Measurements from ENCODE around the gene RECQL5.

The RECQL5 gene

DNA sequence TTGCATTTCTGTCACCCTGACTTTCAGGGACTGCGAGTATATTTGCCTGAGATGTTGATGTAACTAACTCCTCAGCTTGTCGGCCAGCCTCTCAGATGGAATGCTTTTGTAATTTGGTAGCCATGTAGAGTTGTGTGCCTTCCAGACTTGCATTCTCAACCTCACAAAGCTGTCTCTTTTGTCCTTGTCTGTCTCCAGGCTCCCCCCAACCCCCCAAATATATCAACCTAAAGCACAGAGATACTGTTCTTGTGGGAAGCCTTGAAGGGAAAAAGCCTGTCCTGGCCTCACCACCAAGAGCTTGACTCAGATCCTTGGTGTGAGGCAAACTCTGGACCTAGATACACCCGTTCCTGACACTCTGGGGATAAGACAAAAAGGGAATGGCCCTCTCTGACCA is 18.5 kb upstream of the RECQL5 start:
- no peak for DNase-seq

DNA sequence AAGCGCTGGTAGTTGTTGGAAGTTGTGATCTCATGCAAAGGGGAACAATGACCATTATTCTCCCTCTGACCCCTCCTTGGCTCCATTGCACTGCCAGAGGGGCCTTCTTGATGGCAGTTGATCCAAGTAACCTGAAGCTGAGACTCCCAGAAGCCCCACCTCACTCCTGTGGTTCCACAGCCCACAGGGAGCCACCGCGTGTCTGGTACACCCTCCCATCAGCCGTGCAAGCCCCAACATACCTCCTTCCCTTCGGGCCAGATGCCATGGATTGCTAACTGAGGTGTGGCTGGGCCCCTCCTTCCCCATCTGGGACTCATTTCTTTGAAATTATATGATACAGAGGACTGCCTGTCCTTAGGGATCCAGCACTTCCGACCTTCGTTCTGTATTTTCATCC is 18.0 kb upstream of the RECQL5 start:
- no peak for DNase-seq

DNA sequence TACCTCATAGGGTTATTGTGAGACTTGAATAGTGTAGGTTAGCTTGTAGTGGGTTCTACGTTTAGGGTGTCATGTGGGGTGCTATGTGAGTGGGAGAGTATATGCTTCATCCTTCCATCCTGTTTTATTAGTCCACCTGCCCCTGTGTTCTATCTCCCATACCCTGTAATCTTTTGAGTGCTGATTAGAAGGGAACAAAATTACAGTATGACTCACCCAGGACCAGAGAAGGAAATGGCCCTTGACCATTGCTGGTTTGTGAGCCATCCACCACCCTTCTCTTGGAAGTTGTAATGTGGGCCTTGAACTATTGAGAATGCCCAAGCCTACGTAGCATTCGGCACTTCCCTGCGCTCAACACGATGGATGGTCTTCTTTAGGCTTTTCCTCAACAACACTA is 17.3 kb upstream of the RECQL5 start:
- DNase-seq = no peak

GRCh38 chr17:75683583-75683982 is 16.6 kb upstream of the RECQL5 start:
- no peak for DNase-seq

- no peak for DNase-seq
Measured at GRCh38 chr17:75681289-75681688, 14.3 kb upstream of the RECQL5 start.

GRCh38 chr17:75680431-75680830 is 13.5 kb upstream of the RECQL5 start:
- no peak for DNase-seq

GRCh38 chr17:75679706-75680211 is 12.8 kb upstream of the RECQL5 start:
- no peak for DNase-seq

DNA sequence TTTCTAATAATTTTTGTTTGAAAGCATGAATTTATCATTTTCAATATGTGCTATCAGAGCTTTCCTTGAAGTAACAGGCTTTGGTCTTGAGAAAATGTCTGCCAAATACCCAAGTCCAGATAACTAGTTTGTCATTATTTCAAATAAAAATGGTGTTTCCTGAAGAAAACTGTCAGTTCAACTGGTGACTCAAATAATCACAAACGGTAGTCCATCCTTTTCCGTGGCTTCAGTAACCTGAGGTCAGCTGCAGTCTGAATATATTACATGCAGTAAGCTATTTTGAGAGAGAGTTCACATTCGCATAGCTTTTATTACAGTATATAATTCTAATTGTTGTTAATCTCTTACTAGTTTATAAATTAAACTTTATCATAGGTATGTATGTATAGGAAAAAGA is 9.5 kb upstream of the RECQL5 start:
- no peak for DNase-seq

- no peak for DNase-seq
Measured at GRCh38 chr17:75673487-75673886, 6.5 kb upstream of the RECQL5 start.

DNA sequence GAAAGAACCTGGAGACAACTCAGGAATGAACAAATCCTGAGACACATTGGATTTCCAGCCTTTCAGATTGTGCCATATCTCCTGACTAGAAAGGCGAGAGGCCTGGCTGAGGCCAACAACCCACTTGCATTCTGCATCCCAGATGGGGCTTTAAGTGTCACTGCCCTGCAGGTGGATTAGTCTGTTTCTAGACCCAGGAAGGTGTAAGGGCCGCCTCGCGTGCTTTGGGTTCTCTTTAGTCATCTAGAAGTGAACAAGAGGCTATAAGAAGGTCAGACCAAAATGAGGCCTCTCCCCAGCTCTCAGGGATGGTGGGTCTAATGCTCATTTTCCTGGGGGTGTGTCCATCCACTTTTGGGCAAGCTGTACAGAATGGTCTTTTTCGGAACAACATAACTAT is 5.1 kb upstream of the RECQL5 start:
- no peak for DNase-seq

GRCh38 chr17:75670868-75671267 is 3.9 kb upstream of the RECQL5 start:
- DNase-seq = no peak

DNA sequence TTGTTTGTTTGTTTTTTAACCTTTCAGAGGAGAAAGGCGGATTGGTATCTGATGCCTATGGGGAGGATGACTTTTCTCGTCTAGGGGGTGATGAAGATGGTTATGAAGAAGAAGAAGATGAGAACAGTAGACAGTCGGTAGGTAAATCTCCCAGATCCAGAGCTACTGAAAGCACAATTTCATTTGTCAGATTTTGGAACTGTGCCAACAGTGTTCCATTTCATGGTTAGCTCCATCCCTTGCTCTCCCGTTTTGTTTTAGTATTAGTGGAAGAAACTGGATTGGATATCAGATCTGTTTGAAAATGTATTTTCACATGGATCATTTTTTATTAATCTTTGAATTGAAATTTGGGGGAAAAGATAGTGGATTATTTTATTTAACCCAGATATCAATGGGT is 1.5 kb upstream of the RECQL5 start:
- no peak for DNase-seq

DNA sequence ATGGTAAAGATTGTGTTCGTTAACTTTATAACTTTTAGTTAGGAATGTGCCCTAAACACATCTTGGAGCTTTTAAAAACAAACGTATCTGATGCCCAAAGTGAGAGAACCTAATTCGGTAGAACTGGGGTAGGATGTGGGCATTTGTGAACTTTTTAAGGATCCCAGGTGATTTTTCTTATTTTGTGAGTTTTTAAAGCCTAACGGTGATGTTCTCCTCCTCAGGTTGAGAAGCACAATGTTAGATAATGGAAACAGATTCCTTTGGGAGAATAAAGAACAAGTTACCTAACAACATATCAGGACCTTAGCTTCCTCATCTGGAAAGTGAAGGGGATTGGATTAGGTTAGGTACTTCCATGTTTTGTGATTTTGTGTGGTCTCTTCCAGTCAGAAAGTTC is 871 bp upstream of the RECQL5 start:
- no peak for DNase-seq

DNA sequence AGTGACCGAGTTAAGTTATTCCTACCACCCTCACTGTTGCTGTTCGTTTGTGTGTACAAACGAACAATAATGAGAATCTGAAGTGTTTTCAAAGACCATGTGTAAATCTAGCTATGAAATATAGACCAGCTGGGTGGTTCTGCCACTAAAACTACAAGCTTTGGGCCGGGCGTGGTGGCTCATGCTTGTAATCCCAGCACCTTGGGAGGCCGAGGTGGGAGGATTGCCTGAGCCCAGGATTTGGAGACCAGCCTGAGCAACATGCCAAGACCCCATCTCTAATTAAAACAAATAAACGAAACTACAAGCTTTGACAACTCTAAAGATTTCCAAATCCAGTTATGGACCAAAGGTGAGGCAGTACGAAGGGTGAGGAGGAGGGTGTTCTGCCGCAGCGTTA is 973 bp downstream of the RECQL5 start:
- no peak for DNase-seq

- DNase-seq = no peak
Measured at GRCh38 chr17:75664099-75664549, 2.8 kb downstream of the RECQL5 start.

DNA sequence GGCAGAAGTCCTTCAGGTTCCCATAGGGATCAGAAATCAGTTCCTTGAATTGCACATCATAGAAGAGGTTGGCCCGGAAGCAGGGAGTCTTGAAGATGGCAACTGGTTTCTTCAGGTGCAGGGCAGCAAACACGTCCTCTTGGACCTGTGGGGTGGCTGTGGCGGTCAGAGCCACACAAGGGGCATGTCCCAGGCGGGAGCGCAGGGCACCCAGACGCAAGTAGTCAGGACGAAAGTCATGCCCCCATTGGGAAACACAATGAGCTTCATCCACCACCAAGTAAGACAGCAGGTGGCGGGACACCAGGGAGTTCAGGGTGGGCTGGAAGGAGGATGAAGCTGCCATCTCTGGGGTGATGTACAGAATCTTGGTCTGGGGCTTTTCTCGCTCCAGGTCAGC is 4.4 kb downstream of the RECQL5 start:
- no peak for DNase-seq

- DNase-seq = no peak
Measured at GRCh38 chr17:75661531-75661930, 5.4 kb downstream of the RECQL5 start.

- no peak for DNase-seq
Measured at GRCh38 chr17:75658237-75658636, 8.7 kb downstream of the RECQL5 start.

DNA sequence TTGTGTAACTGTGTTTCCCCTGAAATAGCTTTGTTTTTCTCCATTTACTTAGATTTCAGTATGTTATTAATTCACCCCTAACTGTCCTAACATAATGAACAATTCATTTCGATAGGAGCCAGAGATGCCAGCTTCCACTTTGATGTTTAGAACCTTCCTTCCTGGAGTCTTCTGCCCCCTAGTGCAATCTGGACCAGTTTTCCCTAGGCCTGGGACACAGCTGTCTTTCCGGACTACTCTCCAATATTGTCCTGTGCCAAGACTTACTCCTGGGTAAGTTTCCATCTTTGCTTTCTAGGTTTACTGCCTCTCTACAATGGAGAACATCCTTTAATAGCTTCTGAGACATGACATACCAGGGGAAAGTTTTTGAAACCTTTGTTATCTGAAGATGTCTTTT is 12.8 kb downstream of the RECQL5 start:
- peak in 1 of 2 experiments; percentile 21 for DNase-seq

- DNase-seq = peak; percentile 77 to 88
Measured at GRCh38 chr17:75652934-75653549, 13.9 kb downstream of the RECQL5 start.

GRCh38 chr17:75652341-75652740 is 14.6 kb downstream of the RECQL5 start:
- DNase-seq = no peak

DNA sequence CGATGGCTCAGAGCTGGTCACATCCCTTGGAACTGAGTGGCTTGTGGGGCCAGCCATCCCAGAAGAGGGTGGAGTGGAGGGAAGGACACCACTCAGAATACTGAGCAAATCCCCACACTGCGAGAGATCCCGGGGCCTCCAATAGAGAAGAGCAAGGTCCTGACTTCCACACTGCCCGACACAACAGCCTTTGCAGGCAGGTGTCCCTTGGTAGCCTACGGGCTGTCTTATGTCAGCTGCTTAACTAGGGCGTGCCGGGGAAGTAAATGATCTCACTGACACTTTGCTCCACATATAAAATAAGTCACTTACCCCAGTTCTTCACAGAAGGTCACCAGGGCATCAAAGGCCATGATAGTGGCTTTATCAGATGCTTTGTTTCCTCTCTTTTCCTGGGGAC is 16.1 kb downstream of the RECQL5 start:
- no peak for DNase-seq

- DNase-seq = no peak
Measured at GRCh38 chr17:75649687-75650086, 17.3 kb downstream of the RECQL5 start.

GRCh38 chr17:75647921-75648320 is 19.0 kb downstream of the RECQL5 start:
- DNase-seq = no peak

GRCh38 chr17:75647061-75647460 is 19.9 kb downstream of the RECQL5 start:
- no peak for DNase-seq

GRCh38 chr17:75646638-75646992 is 20.3 kb downstream of the RECQL5 start:
- DNase-seq = no peak

Data from Kasumi-1 (cell line).